ENCODE measurements around the gene OXA1L.
"Not testable (repeated sequence)": the region's sequence is repeated elsewhere in the genome, so short reads cannot be mapped to it uniquely, and the experiment has no call there.

The OXA1L gene

GRCh38 chr14:22766457-22767322 is at the start of gene OXA1L:
OXA1L (plus strand) TSS chr14:22766688; CDS start chr14:22766702, 14 bp downstream.
- peak; percentile 96 for DNase-seq (ENCODE audit: low spot score)

- no peak for DNase-seq (ENCODE audit: low spot score)
Observed at GRCh38 chr14:22718091-22718490, 48.4 kb upstream of the OXA1L start.

GRCh38 chr14:22721213-22721612 is 45.3 kb upstream of the OXA1L start:
- no peak for DNase-seq (ENCODE audit: low spot score)

GRCh38 chr14:22723815-22724214 is 42.7 kb upstream of the OXA1L start:
- DNase-seq (ENCODE audit: low spot score) = no peak

GRCh38 chr14:22724847-22725246 is 41.6 kb upstream of the OXA1L start:
- DNase-seq (ENCODE audit: low spot score) = not testable (repeated sequence)

- DNase-seq (ENCODE audit: low spot score) = not testable (repeated sequence)
Observed at GRCh38 chr14:22725374-22725773, 41.1 kb upstream of the OXA1L start.

GRCh38 chr14:22726012-22726411 is 40.5 kb upstream of the OXA1L start:
- no peak for DNase-seq (ENCODE audit: low spot score)

GRCh38 chr14:22732062-22732461 is 34.4 kb upstream of the OXA1L start:
- DNase-seq (ENCODE audit: low spot score) = not testable (repeated sequence)

GRCh38 chr14:22733829-22734228 is 32.7 kb upstream of the OXA1L start:
- no peak for DNase-seq (ENCODE audit: low spot score)

- DNase-seq (ENCODE audit: low spot score) = no peak
Observed at GRCh38 chr14:22735096-22735495, 31.4 kb upstream of the OXA1L start.

- DNase-seq (ENCODE audit: low spot score) = not testable (repeated sequence)
Observed at GRCh38 chr14:22736384-22736783, 30.1 kb upstream of the OXA1L start.

- DNase-seq (ENCODE audit: low spot score) = no peak
Observed at GRCh38 chr14:22737052-22737451, 29.4 kb upstream of the OXA1L start.

GRCh38 chr14:22739423-22739822 is 27.1 kb upstream of the OXA1L start:
- no peak for DNase-seq (ENCODE audit: low spot score)

- DNase-seq (ENCODE audit: low spot score) = no peak
Observed at GRCh38 chr14:22740020-22740419, 26.5 kb upstream of the OXA1L start.

GRCh38 chr14:22747769-22748168 is 18.7 kb upstream of the OXA1L start:
- DNase-seq (ENCODE audit: low spot score) = no peak

- no peak for DNase-seq (ENCODE audit: low spot score)
Observed at GRCh38 chr14:22748206-22748605, 18.3 kb upstream of the OXA1L start.

- DNase-seq (ENCODE audit: low spot score) = no peak
Observed at GRCh38 chr14:22748631-22749068, 17.8 kb upstream of the OXA1L start.

GRCh38 chr14:22752422-22752821 is 14.1 kb upstream of the OXA1L start:
- no peak for DNase-seq (ENCODE audit: low spot score)

GRCh38 chr14:22753586-22753985 is 12.9 kb upstream of the OXA1L start:
- DNase-seq (ENCODE audit: low spot score) = no peak

- DNase-seq (ENCODE audit: low spot score) = not testable (repeated sequence)
Observed at GRCh38 chr14:22757972-22758650, 8.4 kb upstream of the OXA1L start.

- DNase-seq (ENCODE audit: low spot score) = no peak
Observed at GRCh38 chr14:22761734-22762133, 4.8 kb upstream of the OXA1L start.

- DNase-seq (ENCODE audit: low spot score) = no peak
Observed at GRCh38 chr14:22764382-22764781, 2.1 kb upstream of the OXA1L start.

- DNase-seq (ENCODE audit: low spot score) = no peak
Observed at GRCh38 chr14:22767323-22767589, 768 bp downstream of the OXA1L start.

- DNase-seq (ENCODE audit: low spot score) = no peak
Observed at GRCh38 chr14:22768947-22769346, 2.5 kb downstream of the OXA1L start.

Data from Ammon's horn (tissue), 1 donor.